ENCODE measurements around the gene ALDH1A2.
"Not testable (repeated sequence)": the region's sequence is repeated elsewhere in the genome, so short reads cannot be mapped to it uniquely, and the experiment has no call there.

- not testable (repeated sequence) for TF ChIP-seq EZH2 (IDR thresholded peaks at IDR 0.05; ENCODE audit: low read length); CTCF (optimal IDR thresholded peaks at IDR 0.05 in 1 of 3, IDR thresholded peaks at IDR 0.05 in 1 of 3, conservative IDR thresholded peaks at IDR 0.05 in 1 of 3; ENCODE audit: extremely low read depth in 1 of 3, insufficient read depth in 2 of 3, low read length in 3 of 3)
Observed at GRCh38 chr15:58028392-58028791, 37.1 kb downstream of the ALDH1A2 start.

Measured in keratinocyte (primary cell).